ENCODE results near the gene SLC25A39. TPM values are rescaled to one million over a fixed set of nuclear protein-coding genes. Genes with fewer than 3 reads are reported as not detected.

SLC25A39 gene
- total and polyA plus RNA-seq, 2 of the 13 experiments (the other 11 are each of a cell fraction or from before 2014, with no cell fraction given): 144 to 151 TPM

- TF ChIP-seq MIER3 (CRISPR knock-in tag; IDR thresholded peaks at IDR 0.05; ENCODE audit: borderline replicate concordance) (no peak), ZNF17 (CRISPR knock-in tag; IDR thresholded peaks at IDR 0.05) (no peak), ZNF10 (CRISPR knock-in tag; IDR thresholded peaks at IDR 0.05; ENCODE audit: borderline replicate concordance, low read depth) (no peak), TCF7 (IDR thresholded peaks at IDR 0.05; ENCODE audit: low read depth) (no peak), EED (CRISPR knock-in tag; IDR thresholded peaks at IDR 0.05) (no peak), GZF1 (CRISPR knock-in tag; IDR thresholded peaks at IDR 0.05) (no peak), ZNF572 (CRISPR knock-in tag; IDR thresholded peaks at IDR 0.05) (no peak), ZBTB4 (CRISPR knock-in tag; IDR thresholded peaks at IDR 0.05; ENCODE audit: borderline replicate concordance) (no peak), NCOA2 (CRISPR knock-in tag; IDR thresholded peaks at IDR 0.05) (no peak), FOXM1 (CRISPR knock-in tag; IDR thresholded peaks at IDR 0.05) (no peak), KLF6 (CRISPR knock-in tag; IDR thresholded peaks at IDR 0.05) (no peak), ARID4A (CRISPR knock-in tag; IDR thresholded peaks at IDR 0.05; ENCODE audit: borderline replicate concordance) (0 out of 2 replicates have a peak, but pooled peaks have one; percentile 24), NR3C1 (CRISPR knock-in tag; IDR thresholded peaks at IDR 0.05) (no peak), CEBPZ (IDR thresholded peaks at IDR 0.05; ENCODE audit: low read length) (no peak), RXRA (CRISPR knock-in tag; IDR thresholded peaks at IDR 0.05) (peak; percentile 18; the same call in 1 of the 2 replicates), FLYWCH1 (CRISPR knock-in tag; IDR thresholded peaks at IDR 0.05) (no peak), ATM (IDR thresholded peaks at IDR 0.05; ENCODE audit: borderline replicate concordance) (no peak), SOX5 (CRISPR knock-in tag; IDR thresholded peaks at IDR 0.05; ENCODE audit: borderline replicate concordance) (no peak), GTF2F1 (IDR thresholded peaks at IDR 0.05; ENCODE audit: low read length) (no peak), SRSF1 (optimal IDR thresholded peaks at IDR 0.05; ENCODE audit: low read depth, low read length) (no peak)
Measured at GRCh38 chr17:44314869-44315661, 9.6 kb downstream of the SLC25A39 start (continued).
